ENCODE measurements around the gene BMP7.

Gene BMP7

DNA sequence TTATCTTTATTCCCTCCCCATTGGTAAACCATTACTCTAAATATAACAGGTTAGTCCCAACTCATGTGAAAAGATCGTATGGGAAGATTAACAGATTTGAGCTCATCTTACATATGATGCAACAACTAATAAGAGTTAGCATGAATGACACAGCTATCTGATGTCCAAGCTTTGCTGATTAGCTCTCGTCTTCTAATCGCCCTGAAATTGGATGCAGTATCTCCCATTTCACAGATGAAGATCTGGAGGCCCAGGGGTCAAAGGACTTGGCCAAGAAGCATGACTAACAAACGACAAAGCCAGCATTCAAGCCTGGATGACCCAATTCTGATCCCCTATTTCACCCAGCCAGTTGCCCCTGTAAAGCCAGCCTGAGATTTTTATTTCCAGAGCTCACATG lies 8.4 kb upstream of the BMP7 start:
- Histone ChIP-seq H3K4me3 (no peak overlapping the region), H3K36me3 (no peaks in the 10 kb centered on the region), H3K9me3 (no peaks in the 10 kb centered on the region), H3K27me3 (peaks cover 0 to 50% of the 10 kb centered on the region in 2 donors), H3K4me1 (no peaks in the 10 kb centered on the region), H3K27ac (no peak overlapping the region)
- TF ChIP-seq, protein P1, sequence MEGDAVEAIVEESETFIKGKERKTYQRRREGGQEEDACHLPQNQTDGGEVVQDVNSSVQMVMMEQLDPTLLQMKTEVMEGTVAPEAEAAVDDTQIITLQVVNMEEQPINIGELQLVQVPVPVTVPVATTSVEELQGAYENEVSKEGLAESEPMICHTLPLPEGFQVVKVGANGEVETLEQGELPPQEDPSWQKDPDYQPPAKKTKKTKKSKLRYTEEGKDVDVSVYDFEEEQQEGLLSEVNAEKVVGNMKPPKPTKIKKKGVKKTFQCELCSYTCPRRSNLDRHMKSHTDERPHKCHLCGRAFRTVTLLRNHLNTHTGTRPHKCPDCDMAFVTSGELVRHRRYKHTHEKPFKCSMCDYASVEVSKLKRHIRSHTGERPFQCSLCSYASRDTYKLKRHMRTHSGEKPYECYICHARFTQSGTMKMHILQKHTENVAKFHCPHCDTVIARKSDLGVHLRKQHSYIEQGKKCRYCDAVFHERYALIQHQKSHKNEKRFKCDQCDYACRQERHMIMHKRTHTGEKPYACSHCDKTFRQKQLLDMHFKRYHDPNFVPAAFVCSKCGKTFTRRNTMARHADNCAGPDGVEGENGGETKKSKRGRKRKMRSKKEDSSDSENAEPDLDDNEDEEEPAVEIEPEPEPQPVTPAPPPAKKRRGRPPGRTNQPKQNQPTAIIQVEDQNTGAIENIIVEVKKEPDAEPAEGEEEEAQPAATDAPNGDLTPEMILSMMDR (IDR thresholded peaks at IDR 0.05): no peak
- intact Hi-C loops (cut with DNase I; ENCODE audit: low total_unique reads): no loop called here
- no peak for DNase-seq

DNA sequence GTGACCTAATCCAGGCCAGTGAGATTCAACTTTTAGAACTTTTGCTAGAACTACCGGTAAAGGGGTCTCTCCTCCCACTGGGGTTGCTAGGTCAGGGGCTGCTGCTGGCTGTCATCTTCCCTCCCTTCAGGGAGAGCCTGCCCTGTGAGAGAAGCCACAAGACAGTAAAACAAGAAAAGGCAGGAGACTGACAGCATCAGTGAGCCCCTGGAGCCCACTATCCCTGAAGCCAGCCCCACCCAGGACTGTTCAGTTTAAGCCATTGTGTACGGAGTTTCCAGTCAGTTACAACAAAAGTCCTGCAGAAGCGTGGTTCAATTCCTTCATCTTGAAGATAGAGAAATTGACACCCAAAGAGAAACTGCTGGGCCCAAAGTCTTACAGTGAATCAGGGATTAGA lies 7.9 kb upstream of the BMP7 start:
- DNase-seq: no peak
- TF ChIP-seq, protein P1 (IDR thresholded peaks at IDR 0.05): no peak
- Histone ChIP-seq H3K4me3 (no peak overlapping the region), H3K9me3 (no peaks in the 10 kb centered on the region), H3K4me1 (no peaks in the 10 kb centered on the region), H3K27ac (no peak overlapping the region), H3K36me3 (no peaks in the 10 kb centered on the region), H3K27me3 (peaks cover 0 to 47% of the 10 kb centered on the region in 2 donors)
- intact Hi-C loops (cut with DNase I; ENCODE audit: low total_unique reads): no loop called here

DNA sequence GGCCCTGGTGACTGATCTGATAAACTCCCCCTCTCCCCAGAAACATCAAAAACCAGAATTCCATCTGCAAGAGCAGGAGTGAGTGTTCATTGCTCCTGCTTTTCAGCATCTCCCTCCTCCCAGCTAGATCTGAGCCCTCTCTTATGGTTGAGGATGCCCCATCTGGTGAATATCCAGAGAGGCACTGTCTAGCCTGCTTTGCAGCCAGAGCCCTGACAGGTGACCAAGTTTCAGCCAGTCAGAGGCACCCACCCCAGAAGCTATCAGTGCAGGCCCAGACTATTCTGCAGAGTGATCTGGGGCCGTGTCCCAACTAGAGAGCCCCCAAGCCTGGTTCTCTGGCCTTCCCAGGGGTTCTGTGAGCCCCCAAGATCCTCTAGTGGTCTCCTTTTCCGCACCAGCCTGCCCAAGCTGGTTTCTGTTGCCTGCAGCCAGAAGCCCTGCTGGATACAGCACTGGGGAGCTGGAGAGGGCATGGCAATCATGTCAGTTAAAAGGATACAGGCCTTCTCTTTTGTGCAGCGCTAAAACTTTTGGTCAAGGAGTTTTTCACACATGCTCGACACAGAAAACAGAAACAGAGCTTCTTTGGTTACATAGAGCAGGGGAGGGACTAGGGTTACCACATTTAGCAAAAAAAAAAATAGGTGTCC lies 6.6 kb upstream of the BMP7 start:
- H3K27me3 ChIP-seq: peaks cover 0 to 59% of the 10 kb centered on the region in 2 donors
- no peak for DNase-seq
- no peaks in the 10 kb centered on the region for H3K4me1 ChIP-seq
- no peaks in the 10 kb centered on the region for H3K36me3 ChIP-seq
- no peaks in the 10 kb centered on the region for H3K9me3 ChIP-seq
- no peak overlapping the region for H3K4me3 ChIP-seq
- no peak overlapping the region for H3K27ac ChIP-seq
- intact Hi-C loops (cut with DNase I; ENCODE audit: low total_unique reads): no loop called here
- TF ChIP-seq, protein P1 (IDR thresholded peaks at IDR 0.05): no peak

DNA sequence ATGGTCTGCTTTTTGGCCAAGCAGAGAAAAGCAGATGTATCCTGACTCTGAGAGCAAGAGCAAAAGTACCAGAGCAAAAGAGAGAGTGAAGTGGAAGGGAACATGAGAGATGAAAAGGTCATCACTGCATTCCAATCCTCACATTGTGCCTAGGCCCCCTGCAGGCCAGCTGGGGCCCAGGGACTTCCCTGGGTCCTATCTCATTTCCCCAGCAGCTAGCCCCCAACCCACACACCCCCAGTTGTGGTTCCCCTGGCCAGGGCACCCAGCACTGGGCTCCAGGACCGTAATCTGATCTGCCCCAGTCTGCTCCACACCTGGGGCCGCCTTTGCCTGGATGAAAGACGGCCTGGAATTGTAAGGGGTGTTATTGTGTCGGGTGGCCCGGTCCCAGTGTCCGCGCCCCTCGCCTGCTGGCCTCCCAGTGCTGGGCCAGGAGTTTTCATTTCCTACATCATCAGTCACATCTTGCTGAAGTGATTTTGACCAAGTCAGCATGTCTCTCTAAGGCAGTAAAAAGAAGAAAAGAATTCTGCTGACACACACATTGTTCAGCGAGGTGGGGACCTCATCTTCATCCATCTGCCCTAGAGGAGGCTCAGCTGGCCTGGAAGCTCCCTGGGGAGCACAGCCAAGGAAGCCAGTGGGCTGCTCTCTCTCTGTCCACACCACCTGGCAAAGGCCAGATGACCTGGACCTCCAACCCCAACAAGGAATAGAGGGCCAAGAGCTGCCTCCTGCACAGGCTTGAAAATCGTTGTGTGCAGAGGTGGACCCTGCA lies 4.0 kb upstream of the BMP7 start:
- Histone ChIP-seq H3K27ac (no peak overlapping the region), H3K27me3 (peaks cover 0 to 67% of the 10 kb centered on the region in 2 donors), H3K4me3 (no peak overlapping the region), H3K4me1 (peaks cover 0 to 17% (median 7%) of the 10 kb centered on the region in 4 donors), H3K9me3 (no peaks in the 10 kb centered on the region), H3K36me3 (no peaks in the 10 kb centered on the region)
- TF ChIP-seq, protein P1 (IDR thresholded peaks at IDR 0.05): no peak
- DNase-seq: no peak
- intact Hi-C loops (cut with DNase I; ENCODE audit: low total_unique reads): no loop called here

DNA sequence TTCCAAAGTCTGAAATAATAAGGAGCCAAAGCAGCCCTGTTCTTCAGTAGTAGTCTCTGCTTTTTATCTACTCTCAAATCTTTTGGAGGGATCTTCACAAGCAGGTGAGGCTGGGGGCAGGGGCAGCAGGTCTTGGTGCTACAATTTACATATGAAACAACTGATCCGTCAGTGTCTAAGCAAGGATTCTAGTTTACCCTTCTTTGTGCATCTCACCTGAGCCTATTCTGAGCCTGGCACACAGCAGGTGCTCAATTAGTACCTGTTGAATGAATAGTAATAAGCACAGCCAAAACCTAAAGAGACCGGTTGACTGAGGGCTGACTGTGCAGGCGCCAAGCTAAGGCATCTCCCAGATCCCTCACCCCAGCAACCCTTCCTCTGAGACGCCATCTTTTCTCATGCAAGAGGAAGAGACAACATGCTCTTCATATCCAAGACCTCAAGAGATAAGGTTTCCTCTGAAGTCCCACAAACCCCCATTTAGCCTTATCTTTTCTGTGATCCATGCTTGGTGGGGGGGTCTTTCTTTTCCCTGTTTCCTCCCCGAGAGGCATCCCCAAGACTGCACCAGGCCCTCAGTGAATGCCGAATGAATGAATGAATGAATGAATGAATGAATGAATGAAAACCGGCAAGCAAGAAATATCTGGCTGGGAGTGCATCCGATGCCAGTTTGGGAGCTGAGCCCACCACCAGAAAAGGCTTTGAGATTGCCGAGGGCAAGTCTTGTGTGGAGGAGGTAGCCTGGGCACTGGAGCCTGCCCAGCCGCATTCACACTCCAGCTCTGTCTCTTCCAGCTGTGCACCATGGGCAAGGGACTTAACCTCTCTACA lies 2.9 kb upstream of the BMP7 start:
- no peak for DNase-seq
- TF ChIP-seq, protein P1 (IDR thresholded peaks at IDR 0.05): no peak
- peaks cover 0 to 23% (median 7%) of the 10 kb centered on the region in 4 donors for H3K4me1 ChIP-seq
- no peaks in the 10 kb centered on the region for H3K9me3 ChIP-seq
- intact Hi-C loops (cut with DNase I; ENCODE audit: low total_unique reads): no loop called here
- H3K27ac ChIP-seq: no peak overlapping the region
- H3K4me3 ChIP-seq: no peak overlapping the region
- no peaks in the 10 kb centered on the region for H3K36me3 ChIP-seq
- peaks cover 0 to 75% of the 10 kb centered on the region in 2 donors for H3K27me3 ChIP-seq

All from tibial artery (tissue), 4 donors.